ENCODE data around the gene TMEM207.

TMEM207 gene

GRCh38 chr3:190443257-190443656 lies 6.4 kb downstream of the TMEM207 start:
- DNase-seq = no peak

- no peak for DNase-seq
Measured at GRCh38 chr3:190442240-190442639, 7.5 kb downstream of the TMEM207 start.

GRCh38 chr3:190436331-190436730 lies 13.4 kb downstream of the TMEM207 start:
- DNase-seq = no peak

- no peak for DNase-seq
Measured at GRCh38 chr3:190435618-190436017, 14.1 kb downstream of the TMEM207 start.

- no peak for DNase-seq
Measured at GRCh38 chr3:190433626-190434025, 16.1 kb downstream of the TMEM207 start.

GRCh38 chr3:190432216-190432615 lies 17.5 kb downstream of the TMEM207 start:
- DNase-seq = no peak

GRCh38 chr3:190430906-190431305 lies 18.8 kb downstream of the TMEM207 start:
- no peak for DNase-seq

- DNase-seq = no peak
Measured at GRCh38 chr3:190429681-190430080, 20.0 kb downstream of the TMEM207 start.

GRCh38 chr3:190426806-190427507 lies 22.7 kb downstream of the TMEM207 start:
- DNase-seq = no peak

GRCh38 chr3:190425833-190426232 lies 23.9 kb downstream of the TMEM207 start:
- no peak for DNase-seq

- DNase-seq = peak; percentile 67
Measured at GRCh38 chr3:190424478-190425439, 24.9 kb downstream of the TMEM207 start.

- DNase-seq = no peak
Measured at GRCh38 chr3:190424108-190424477, 25.6 kb downstream of the TMEM207 start.

- no peak for DNase-seq
Measured at GRCh38 chr3:190414297-190414696, 35.4 kb downstream of the TMEM207 start.

GRCh38 chr3:190404715-190405114 lies 45.0 kb downstream of the TMEM207 start:
- DNase-seq = no peak

- DNase-seq = no peak
Measured at GRCh38 chr3:190401963-190402362, 47.7 kb downstream of the TMEM207 start.

- no peak for DNase-seq
Measured at GRCh38 chr3:190399677-190400076, 50.0 kb downstream of the TMEM207 start.

GRCh38 chr3:190397889-190398288 lies 51.8 kb downstream of the TMEM207 start:
- no peak for DNase-seq

- DNase-seq = no peak
Measured at GRCh38 chr3:190396001-190396400, 53.7 kb downstream of the TMEM207 start.

- DNase-seq = no peak
Measured at GRCh38 chr3:190388703-190389102, 61.0 kb downstream of the TMEM207 start.

- no peak for DNase-seq
Measured at GRCh38 chr3:190387578-190388213, 62.0 kb downstream of the TMEM207 start, which contains the start of gene CLDN16. CLDN16 (plus strand) TSS chr3:190388163; CDS start chr3:190388330, 167 bp downstream.

GRCh38 chr3:190385731-190386688 lies 63.7 kb downstream of the TMEM207 start:
- DNase-seq = no peak

- peak; percentile 20 for DNase-seq
Measured at GRCh38 chr3:190384309-190384756, 65.4 kb downstream of the TMEM207 start.

All from activated CD4-positive, alpha-beta T cell treated with anti-CD3 and anti-CD28 coated beads, Interleukin-2, Interleukin-6, amounts not matched to agents 100 ng/mL and 50 ng/mL, durations not matched to agents 16 hours and 8 hours (primary cell).